Stimulated activated CD4-positive, alpha-beta T cell treated with anti-CD3 and anti-CD28 coated beads, Interleukin-15, amount 100 ng/mL, for 1 hour (primary cell): Measurements from ENCODE around the gene NTN3.

Experiments used
- DNase-seq, 2 donors: peaks; one replicate each; pipeline ENCODE4 v3.0.0-alpha.2; 2020; ENCODE audit warnings: low read depth in 1 of 2, low spot score in 1 of 2

NTN3 gene

GRCh38 chr16:2495041-2495440, 23.9 kb downstream of the NTN3 start:
- no peak for DNase-seq

- DNase-seq = no peak
These were observed 25.4 kb downstream of the NTN3 start for GRCh38 chr16:2496223-2497115.

DNA sequence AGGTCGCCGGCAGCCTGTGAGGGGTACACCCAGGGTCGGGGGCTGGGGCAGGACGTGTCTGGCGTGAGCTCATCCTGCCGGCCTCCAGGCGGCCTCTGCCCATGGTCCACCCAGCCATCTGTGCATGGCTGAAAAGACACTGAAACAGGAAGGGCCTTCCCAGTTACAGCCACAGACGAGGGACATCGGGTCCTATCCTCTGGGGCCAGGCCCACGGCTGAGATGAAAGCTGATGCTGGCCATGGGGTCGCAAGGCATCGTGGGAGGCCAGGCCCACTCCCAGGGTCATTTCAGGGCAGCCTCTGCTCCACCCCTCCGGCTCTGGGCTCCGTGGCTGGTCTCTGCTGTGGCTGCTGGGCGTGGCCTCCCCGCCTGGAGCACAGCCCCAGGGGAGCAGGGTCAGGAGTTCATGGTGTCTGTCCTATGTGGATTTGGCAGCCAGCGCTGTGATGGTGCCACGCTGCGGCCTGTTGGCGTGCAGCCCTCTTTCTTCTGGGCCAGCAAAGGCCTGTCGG, 26.1 kb downstream of the NTN3 start:
- no peak for DNase-seq

DNA sequence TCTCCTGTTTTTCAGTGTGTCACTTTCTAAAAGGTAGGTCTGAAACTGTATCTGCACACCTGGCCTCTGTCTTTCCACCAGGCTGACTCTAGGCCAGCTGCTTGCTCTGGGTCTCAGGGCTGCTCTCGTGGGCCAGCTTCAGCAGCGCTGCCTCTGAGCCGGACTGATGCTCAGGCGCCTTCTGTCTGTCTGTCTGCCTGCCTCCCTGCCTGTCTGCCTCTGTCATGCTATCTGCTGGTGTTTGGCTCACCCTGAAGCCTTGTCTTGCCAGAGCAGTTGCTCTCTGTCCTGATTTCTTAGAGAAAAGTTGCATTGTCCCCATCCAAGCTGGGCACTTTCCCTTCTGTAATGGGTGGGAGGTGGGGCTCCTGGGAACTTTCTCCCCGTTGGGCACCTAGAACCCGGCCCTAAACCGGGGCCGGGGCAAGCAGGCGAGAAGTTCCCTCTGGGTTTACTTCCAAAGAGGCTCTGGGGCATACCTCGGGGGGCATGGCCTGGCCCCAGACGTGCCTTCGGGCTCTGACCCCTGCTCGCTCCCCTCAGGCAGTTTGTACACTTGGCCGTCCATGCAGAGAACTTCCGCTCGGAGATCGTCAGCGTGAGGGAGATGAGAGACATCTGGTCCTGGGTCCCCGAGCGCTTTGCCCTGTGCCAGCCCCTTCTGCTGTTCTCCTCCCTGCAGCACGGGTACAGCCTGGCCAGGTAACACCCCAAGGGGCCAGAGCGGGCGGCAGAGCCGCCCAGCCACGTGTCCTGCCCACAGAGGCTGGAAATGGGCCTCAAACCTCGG, 26.8 kb downstream of the NTN3 start:
- DNase-seq = no peak

DNA sequence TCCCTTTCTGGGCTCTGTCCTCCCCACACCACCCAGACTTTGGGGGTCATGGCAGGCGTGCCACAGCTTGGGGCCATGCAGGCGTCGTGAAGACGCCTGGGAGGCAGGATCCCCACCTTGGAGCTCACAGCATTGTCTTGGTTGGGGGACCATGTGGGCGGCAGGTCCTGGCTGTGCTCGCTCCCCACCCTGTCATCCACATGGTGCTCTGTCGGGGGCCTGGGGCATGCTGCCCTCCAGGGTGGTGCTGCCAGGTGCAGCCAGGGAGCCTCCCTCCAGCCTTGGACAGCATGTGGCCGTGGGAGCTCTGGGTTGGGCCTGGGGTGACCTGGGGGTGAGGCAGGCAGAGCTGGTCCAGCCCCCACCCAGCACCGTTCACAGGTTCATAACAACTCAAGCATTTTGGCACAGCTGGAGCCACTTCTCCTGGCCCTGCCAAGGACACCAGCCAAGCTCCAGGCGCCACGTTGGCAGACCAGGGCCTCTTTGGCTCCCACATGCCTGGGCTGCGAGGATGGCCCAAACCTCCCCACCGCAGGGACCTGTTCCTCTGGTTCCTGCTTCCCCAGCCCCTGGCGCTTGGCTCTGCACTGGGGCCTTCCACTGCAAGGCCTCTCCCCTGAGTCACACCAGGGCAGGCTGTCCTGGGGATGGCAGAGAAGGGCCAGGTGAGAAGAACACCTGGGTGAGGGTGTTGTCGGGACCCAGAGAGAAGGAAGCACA, 27.6 kb downstream of the NTN3 start:
- DNase-seq = no peak

DNA sequence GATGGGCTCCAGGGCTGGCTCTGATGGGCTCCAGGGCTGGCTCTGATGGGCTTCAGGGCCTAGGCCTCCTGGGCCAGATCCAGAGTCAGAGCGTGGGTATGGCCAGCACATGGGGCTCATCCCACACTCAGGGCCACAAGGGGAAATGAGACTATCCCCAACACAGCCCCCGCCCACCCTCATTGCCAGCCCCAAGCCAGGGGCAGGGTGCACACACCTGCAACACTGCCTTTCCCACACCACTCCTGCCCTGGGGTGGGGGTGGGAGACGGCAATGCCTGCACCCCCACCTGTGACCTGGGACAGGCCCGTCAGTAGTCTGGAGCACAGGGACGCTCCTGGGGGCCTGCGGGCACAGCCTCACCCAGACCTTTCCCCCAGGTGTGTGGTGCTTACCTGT, 28.4 kb downstream of the NTN3 start:
- DNase-seq = no peak

GRCh38 chr16:2499890-2500429, 28.9 kb downstream of the NTN3 start:
- DNase-seq = no peak

DNA sequence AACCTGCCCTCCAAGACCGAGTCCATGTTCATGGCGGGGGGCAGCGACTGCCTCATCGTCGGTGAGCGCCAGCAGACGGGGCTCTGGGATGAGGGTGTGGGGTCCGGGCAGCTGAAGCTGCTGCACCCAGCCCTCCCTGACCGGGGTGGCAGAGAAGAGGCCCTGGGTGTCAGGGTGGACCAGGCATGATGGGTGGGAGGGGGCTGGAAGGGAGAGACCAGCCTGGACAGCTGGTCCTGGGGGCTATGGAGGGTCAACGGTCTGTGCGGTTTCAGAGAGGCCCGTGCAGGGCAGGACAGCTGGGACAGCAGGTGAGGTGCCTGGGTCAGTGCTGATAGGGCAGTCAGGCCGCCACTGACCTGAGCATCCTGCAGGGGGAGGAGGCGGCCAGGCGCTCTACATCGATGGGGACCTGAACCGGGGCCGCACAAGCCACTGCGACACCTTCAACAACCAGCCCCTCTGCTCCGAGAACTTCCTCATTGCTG, 29.4 kb downstream of the NTN3 start:
- no peak for DNase-seq

GRCh38 chr16:2500918-2501750, 30.0 kb downstream of the NTN3 start:
- peak; percentile 54 to 77 for DNase-seq

- DNase-seq = no peak
These were observed 31.1 kb downstream of the NTN3 start for GRCh38 chr16:2501946-2502895.

DNA sequence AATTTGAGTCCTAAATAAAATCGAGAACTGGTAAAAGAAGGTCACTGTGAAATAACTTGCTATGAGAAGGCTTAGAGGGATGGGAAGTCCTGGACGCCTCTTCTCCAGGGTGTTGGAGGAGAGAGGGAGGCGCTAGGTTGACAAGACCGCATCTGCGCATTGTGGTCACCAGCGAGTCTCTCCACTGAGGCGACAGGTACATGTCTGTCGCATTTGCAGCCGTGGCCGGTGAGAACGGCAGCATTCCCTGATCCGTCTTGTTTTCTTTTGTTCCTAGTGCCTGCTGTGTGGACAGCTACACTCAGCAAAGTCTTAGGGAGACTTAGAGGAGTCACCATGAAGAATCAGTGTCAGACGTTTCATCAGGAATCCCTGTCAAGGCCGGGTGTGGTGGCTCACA, 34.6 kb downstream of the NTN3 start:
- DNase-seq = no peak

DNA sequence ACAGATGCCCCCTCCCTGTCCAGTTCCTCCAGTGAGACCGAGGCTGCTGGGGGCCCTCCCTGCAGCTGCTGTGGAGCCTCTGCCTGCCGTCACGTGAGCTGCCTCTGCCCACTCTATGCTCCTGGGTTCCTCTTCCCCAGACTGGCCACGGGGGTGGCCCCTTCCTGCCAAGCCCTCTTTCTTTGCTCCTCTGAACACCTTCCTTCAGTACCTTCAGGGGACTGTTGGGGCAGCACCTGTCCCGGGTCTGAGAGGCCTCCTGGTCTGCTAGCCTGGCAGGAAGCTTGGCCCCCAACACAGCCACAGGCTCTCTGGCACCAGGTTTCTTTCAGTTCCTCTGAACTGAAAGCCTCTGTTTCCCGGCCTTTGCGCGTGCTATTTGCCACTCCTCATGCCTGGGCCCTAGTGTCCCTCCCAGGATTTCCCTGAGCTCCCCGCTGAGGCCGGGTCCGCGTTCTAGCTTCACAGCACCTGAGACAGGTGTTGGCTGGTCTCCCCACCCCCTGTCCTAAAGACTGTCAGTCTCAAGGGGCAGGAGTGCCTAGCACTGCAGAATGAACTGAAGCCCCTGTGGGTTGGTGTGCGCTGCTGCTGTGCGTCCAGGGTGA, 36.1 kb downstream of the NTN3 start:
- no peak for DNase-seq

DNA sequence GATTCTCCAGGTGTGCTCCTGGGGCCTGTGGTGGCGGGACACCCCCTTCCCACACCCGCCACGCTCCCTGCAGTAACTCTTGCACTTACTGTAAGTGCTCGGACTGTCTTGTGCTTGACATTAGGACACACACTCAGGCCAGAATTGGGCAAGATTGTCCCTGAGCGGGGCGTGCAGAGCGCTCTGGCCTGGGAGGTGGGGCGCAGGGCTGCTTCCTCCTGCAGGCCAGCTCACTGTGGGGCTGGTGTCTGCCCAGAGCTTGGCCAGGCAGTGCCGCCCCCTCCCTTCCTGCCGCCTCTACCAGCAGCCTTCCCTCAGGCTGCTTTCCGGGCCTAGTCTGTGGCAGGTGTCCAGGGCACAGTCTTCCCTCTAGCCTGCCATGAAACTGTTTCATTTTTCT, 36.6 kb downstream of the NTN3 start:
- DNase-seq = no peak

GRCh38 chr16:2508722-2509400, 37.8 kb downstream of the NTN3 start:
- no peak for DNase-seq

DNA sequence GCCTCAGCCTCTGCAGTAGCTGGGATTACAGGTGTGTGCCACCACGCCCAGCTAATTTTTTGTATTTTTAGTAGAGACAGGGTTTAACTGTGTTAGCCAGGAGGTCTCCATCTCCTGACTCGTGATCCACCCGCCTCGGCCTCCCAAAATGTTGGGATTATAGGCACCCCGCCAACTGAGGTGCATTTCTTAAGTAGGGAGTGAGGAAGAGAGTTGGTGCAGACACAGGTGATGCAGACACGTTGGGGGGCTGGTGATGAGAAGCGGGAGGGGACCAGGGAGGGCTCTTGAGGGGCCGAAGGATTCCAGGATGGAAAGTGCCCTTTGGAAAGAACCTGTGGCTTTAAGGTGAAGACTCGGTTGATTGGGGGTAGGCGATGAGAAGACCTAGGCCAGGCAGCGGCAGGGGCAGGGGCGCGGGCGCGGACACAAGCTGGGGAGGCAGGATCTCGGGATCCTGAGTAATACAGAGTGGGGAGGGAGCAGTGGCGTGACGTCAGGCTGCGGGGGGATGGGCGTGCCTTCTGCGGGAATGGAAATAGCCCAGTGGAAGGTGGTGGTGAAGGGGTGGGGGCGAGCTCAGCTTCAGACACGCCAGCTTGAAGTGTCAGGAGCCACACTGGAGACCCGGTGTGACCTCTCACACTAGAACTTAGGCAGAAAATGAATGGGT, 40.2 kb downstream of the NTN3 start:
- no peak for DNase-seq

- no peak for DNase-seq
These were observed 41.1 kb downstream of the NTN3 start for GRCh38 chr16:2511996-2512734.
